K562 (cell line): ENCODE measurements around the gene DRICH1. TPM values are rescaled to one million over a fixed set of nuclear protein-coding genes. Genes with fewer than 3 reads are reported as not detected.
A peak's percentile ranks its signal among the peaks of the same experiment; 100 is the strongest.
"Not testable (repeated sequence)": the region's sequence is repeated elsewhere in the genome, so short reads cannot be mapped to it uniquely, and the experiment has no call there.

Experiments
- ATAC-seq: fragments of 200-7000 bp; cut with Tn5 transposase; 3 replicates; pipeline ENCODE4 v1.9.1; 2020; ENCODE audit warnings: moderate library complexity
- BruUV-seq: library from RNA; stranded (reverse); fragments of 400-500 nt; replicated peaks from 2 replicates; lab custom pipeline; 2021; lab: Mats Ljungman, UMichigan
- CTCF ChIA-PET: fragments of 300-600 bp; formaldehyde crosslinking; extraction: SDS; loops from one replicate; lab custom pipeline; 2021; ENCODE audit warnings: low intra/inter-chr PET ratio; lab: Yijun Ruan, JAX
- POLR2A ChIA-PET: fragments of 300-600, 350-650 bp; sonication (Branson Sonifier 250); formaldehyde crosslinking; extraction: SDS; loops from one replicate; lab custom pipeline; 2021; ENCODE audit warnings: antibody characterized with exemption, inconsistent platforms; lab: Yijun Ruan, JAX
- DNase-seq, 4 experiments: peaks; one replicate each; pipeline versions ENCODE4 v3.0.0 to v3.0.0-alpha.2; 2011 to 2018; ENCODE audit warnings: low spot score in 3 of 4, mixed read lengths in 3 of 4; ENCODE audit errors: extremely low read depth in 1 of 4
- FAIRE-seq: peaks from 2 replicates; lab custom pipeline; 2011; peaks lifted over from hg19 to GRCh38; lab: Jason Lieb, UNC
- H2AFZ ChIP-seq: 2 replicates; pipeline ENCODE4 v1.6.0; 2011; ENCODE audit warnings: low read depth, low read length, control low read depth, inconsistent platforms
- H3K27ac ChIP-seq: fragments of 200-600 bp; 3 replicates; pipeline ENCODE4 v1.8.0; 2011; ENCODE audit warnings: low read depth, mild to moderate bottlenecking, control low read depth, inconsistent platforms, low read length, moderate library complexity, mixed read lengths; ENCODE audit errors: extremely low read depth
- H3K27me3 ChIP-seq, 2 experiments: fragments of 300-600 bp in 1 of 2; 2 replicates in 1 of 2; 3 replicates in 1 of 2; pipeline versions ENCODE4 v1.6.0 to v1.8.0; 2011; ENCODE audit warnings: inconsistent platforms in 2 of 2, low read length in 2 of 2, mild to moderate bottlenecking in 1 of 2, mixed read lengths in 1 of 2, moderate library complexity in 1 of 2; ENCODE audit not compliant: control insufficient read depth in 2 of 2, insufficient read depth in 2 of 2
- H3K36me3 ChIP-seq: fragments of 300-600 bp; 3 replicates; pipeline ENCODE4 v1.8.0; 2011; ENCODE audit warnings: mild to moderate bottlenecking, low read length, inconsistent platforms; ENCODE audit not compliant: control insufficient read depth, insufficient read depth
- H3K4me1 ChIP-seq, 2 experiments: fragments of 200-600 bp in 1 of 2; replicated peaks in 1 of 2; 2 replicates in 1 of 2; 3 replicates in 1 of 2; pipeline versions ENCODE4 v1.5.1 to v1.8.0; 2011; ENCODE audit warnings: inconsistent platforms in 2 of 2, low read length in 2 of 2, mild to moderate bottlenecking in 1 of 2, mixed read lengths in 1 of 2, moderate library complexity in 1 of 2; ENCODE audit not compliant: control insufficient read depth in 2 of 2, insufficient read depth in 2 of 2
- H3K4me2 ChIP-seq: 2 replicates; pipeline ENCODE4 v1.6.1; 2011; ENCODE audit warnings: low read length, control low read depth, inconsistent platforms, mixed read lengths; ENCODE audit not compliant: insufficient read depth
- H3K4me3 ChIP-seq: fragments of 200-600 bp; sonication (generic), shearing (Covaris generic); 2 replicates; pipeline ENCODE4 v1.5.1; 2016; ENCODE audit warnings: control low read depth, inconsistent platforms
- H3K79me2 ChIP-seq: fragments of 200-600 bp; 3 replicates; pipeline ENCODE4 v1.8.0; 2011; ENCODE audit warnings: low read length, inconsistent platforms; ENCODE audit not compliant: control insufficient read depth, insufficient read depth
- H3K9ac ChIP-seq, 2 experiments: 2 replicates each; pipeline versions ENCODE4 v1.6.0 to v1.6.1; 2011; ENCODE audit warnings: low read depth in 2 of 2, low read length in 2 of 2, control low read depth in 1 of 2, inconsistent platforms in 1 of 2, mild to moderate bottlenecking in 1 of 2, mixed read lengths in 1 of 2; ENCODE audit not compliant: insufficient read depth in 1 of 2
- H3K9me1 ChIP-seq: one replicate; pipeline ENCODE4 v1.6.0; 2011; ENCODE audit warnings: inconsistent platforms, mild to moderate bottlenecking, low read length, moderate library complexity; ENCODE audit not compliant: control insufficient read depth, insufficient read depth
- H3K9me3 ChIP-seq: replicated peaks from 2 replicates; pipeline ENCODE4 v1.5.1; 2011; ENCODE audit warnings: low read depth, low read length, inconsistent platforms; ENCODE audit not compliant: control insufficient read depth, insufficient read depth
- H4K20me1 ChIP-seq: replicated peaks from 2 replicates; pipeline ENCODE4 v1.6.1; 2011; ENCODE audit warnings: low read length, inconsistent platforms, mixed read lengths; ENCODE audit not compliant: control insufficient read depth, insufficient read depth
- BHLHE40 ChIP-seq: IDR thresholded peaks from 2 replicates; pipeline ENCODE4 v1.6.1; 2011; ENCODE audit warnings: low read length, improper control_type of control experiment
- WGBS: fragments of 100-300 bp; shearing (Covaris generic); methylation state at CpG from one replicate; pipeline ENCODE4 v1.1.6; 2016; ENCODE audit warnings: low coverage, mixed read lengths; ENCODE audit not compliant: insufficient coverage; ENCODE audit errors: missing lambda C conversion rate; 5-methylcytosine and 5-hydroxymethylcytosine counted together
- in situ Hi-C: fragments of 300-500 bp; cut with MboI; formaldehyde crosslinking; loops from 4 replicates; pipeline ENCODE4 v1.15.0; 2018; ENCODE audit warnings: inconsistent platforms, mixed read lengths
- intact Hi-C: fragments of 100-400 bp; cut with micrococcal nuclease; formaldehyde crosslinking; loops from 2 replicates; pipeline ENCODE4 v1.14.2; 2022
- polyA plus RNA-seq, 8 experiments: library from polyadenylated mRNA; depleted of rRNA in 4 of 8; stranded (reverse) in 5 of 8; unstranded in 3 of 8; fragments of >200 nt; fragmentation: Nextera tagmentation in 2 of 8; fragmentation: Illumina TruSeq in 1 of 8; extraction: Ambion mirVana in 2 of 8; extraction: Trizol in 1 of 8; gene quantifications; 2 replicates each; pipeline versions ENCODE4 v1.2.1 to v1.2.3, GENCODE V29; 2011 to 2014; ENCODE audit warnings: inconsistent platforms in 1 of 8, missing spikeins in 1 of 8
- total RNA-seq, 7 experiments: library from RNA; depleted of rRNA in 6 of 7; stranded (reverse); fragments of >200 nt in 6 of 7; fragmentation: Illumina TruSeq in 2 of 7; extraction: Trizol in 2 of 7; gene quantifications; 2 replicates each; pipeline versions ENCODE4 v1.2.1 to v1.2.3, GENCODE V29; 2011 to 2021; ENCODE audit warnings: low replicate concordance in 1 of 7
- TF ChIP-seq, protein P1 (sequence below): sonication (generic); formaldehyde crosslinking; IDR thresholded peaks from 2 replicates; pipeline ENCODE4 v1.9.0; 2022; ENCODE audit warnings: mild to moderate bottlenecking, missing genetic modification reagents

Gene DRICH1
- total and polyA plus RNA-seq, 9 of the 15 experiments (the other 6 are each of a cell fraction or from before 2014, with no cell fraction given), result 0.07 to 0.36 (median 0.14) TPM; not detected in 2

DNA sequence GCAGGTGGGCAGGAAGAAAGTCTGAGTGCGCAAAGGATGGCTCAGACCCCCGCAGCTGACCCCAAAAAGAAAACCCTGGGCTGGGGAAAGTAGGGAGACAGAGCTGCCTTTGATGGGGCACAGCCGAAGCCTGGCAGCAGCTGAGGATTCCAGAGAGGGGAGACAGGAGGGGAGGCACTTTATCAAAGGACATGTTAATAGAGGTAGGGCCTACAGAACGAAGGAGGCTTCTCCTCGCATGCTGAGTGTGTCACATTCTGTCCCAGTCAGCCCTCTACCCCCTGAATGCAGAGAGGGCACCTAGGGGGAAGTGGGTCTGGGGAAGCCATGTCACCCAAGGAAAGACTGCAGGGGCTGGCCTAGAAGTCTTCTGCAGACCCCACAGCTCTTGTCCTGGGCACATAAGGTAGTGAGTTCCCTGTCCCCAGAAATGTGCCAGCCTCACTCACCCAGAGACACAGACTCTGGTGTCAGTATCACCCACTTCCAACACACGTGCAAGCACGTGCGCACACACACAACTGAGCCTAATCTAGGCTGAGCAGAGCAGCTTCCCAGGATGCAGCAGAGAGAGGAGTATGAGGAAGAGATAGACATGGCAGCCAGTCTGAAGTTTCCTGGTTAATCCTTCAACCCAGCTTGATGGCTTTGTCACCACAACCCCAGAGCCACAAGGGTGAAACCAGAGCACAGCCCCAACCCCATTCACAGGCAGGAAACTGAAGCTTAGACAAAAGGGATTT, 40.4 kb upstream of the DRICH1 start:
- DNase-seq, H3K27me3 ChIP-seq, H4K20me1 ChIP-seq, H3K4me3 ChIP-seq, CTCF ChIA-PET, H3K9me3 ChIP-seq, in situ Hi-C loops, H3K9ac ChIP-seq, H3K4me2 ChIP-seq, H2AFZ ChIP-seq, ATAC-seq, H3K9me1 ChIP-seq, intact Hi-C loops, H3K79me2 ChIP-seq, H3K36me3 ChIP-seq, BruUV-seq, H3K27ac ChIP-seq, H3K4me1 ChIP-seq: not testable (repeated sequence)
- peak; percentile 61; the same call in 1 of the 2 replicates for TF ChIP-seq BHLHE40
- TF ChIP-seq, protein P1, sequence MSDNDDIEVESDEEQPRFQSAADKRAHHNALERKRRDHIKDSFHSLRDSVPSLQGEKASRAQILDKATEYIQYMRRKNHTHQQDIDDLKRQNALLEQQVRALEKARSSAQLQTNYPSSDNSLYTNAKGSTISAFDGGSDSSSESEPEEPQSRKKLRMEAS, result peak; percentile 20; the same call in 1 of the 2 replicates
- WGBS, result 69% methylated on average over 7 of the region's 8 CpGs
- FAIRE-seq, result peak; percentile 72
- POLR2A ChIA-PET, result interaction anchor here (0.7 kb wide), 1 partner anchor 30 kb away, joined by 3 read pairs; no protein-coding TSS in a partner anchor

- DNase-seq, H3K4me2 ChIP-seq, FAIRE-seq, H3K4me3 ChIP-seq, CTCF ChIA-PET, POLR2A ChIA-PET, H3K9me3 ChIP-seq, intact Hi-C loops, H3K27me3 ChIP-seq, H3K4me1 ChIP-seq, H3K27ac ChIP-seq, H3K36me3 ChIP-seq, BruUV-seq, ATAC-seq, H2AFZ ChIP-seq, H4K20me1 ChIP-seq, H3K9me1 ChIP-seq, H3K9ac ChIP-seq, in situ Hi-C loops, H3K79me2 ChIP-seq: not testable (repeated sequence)
- WGBS, result no CpG with 5 or more reads among the region's 4 CpGs
These were observed 39.3 kb upstream of the DRICH1 start for GRCh38 chr22:23671387-23671786.
